GM18858 (cell line): ENCODE measurements around the gene CPSF2.
"Not testable (repeated sequence)": the region's sequence is repeated elsewhere in the genome, so short reads cannot be mapped to it uniquely, and the experiment has no call there.

Source experiments
- ATAC-seq: cut with Tn5 transposase; IDR thresholded peaks from one replicate; pipeline ENCODE4 v1.9.1; 2021; ENCODE audit not compliant: unreplicated experiment

Gene CPSF2

DNA sequence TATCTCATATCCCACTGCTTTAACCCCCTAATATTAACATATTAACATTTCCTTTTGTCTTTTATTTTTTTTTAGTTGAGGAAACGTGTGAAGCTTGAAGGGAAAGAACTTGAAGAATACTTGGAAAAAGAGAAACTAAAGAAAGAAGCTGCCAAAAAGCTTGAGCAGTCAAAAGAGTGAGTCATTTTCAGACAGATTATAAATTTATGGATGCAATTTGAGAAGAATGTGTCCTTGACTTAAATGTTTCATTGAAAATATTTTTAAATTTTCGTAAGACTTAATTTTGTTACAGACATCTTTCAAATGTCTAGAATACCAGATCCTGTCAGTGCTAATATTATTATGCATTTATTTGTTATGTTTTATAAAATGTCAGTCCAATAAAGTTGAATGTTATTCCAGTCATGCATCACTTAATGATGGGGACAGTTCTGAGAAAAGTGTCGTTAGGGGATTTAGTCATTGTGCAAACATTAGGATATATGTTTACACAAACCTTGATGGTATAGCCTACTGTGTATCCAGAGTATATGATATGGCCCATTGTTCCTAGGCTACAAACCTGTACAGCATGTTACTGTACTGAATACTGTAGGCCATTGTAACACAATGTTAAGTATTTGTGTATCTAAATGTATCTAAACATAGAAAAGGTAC, 32.6 kb downstream of the CPSF2 start:
- no peak for ATAC-seq

DNA sequence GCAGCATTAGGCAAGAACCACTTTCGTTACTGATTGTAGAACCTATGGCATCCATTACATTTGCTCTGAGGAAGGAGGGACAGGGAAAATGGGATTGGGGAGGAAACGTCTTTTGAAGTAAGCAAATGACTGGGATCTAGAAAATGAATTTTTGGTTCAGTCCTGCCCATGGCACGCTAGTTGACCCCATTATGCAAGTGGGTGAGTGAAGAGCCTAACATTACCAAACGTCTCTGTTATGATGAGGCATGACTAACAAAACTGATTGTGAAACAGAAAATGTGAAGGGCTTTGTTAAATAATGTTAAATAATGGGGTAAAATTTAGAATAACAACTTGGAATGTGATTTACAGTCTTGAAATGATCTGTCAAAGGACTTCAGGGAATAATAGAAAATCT, 38.9 kb downstream of the CPSF2 start:
- no peak for ATAC-seq

DNA sequence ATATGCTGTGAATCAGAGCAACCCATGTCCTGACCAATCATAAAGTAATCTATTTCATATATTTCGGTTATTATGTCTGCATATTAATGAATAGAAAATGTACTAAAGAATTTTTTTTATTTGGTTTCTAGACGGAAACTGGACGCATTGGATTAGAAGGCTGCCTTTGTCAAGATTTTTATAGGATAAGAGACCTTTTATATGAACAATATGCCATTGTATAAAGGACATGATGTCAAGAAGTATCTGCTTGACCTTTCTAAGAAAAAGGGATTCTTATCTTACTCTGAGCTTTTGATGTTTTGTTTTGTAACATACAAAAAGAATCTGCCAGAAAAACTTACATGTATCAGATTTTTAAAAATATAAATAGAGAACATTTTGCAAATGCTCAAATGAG, 39.8 kb downstream of the CPSF2 start:
- no peak for ATAC-seq

DNA sequence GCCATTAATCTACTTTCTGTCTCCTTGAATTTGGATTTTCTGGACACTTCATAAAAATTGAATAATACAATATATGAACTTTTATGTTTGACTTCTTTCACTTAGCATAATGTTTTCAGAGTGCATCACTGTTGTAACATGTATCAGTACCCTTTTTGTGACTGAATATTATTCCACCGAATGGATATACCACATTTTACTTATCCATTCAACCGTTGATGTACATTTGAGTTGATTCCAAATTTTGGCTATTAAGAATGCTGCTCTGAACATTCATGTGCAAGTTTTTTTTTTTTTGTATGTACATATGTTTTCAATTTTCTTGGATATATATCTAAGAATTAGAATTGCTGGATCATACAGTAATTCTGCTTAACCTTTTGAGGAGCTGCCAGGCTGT, 43.2 kb downstream of the CPSF2 start:
- ATAC-seq: no peak

DNA sequence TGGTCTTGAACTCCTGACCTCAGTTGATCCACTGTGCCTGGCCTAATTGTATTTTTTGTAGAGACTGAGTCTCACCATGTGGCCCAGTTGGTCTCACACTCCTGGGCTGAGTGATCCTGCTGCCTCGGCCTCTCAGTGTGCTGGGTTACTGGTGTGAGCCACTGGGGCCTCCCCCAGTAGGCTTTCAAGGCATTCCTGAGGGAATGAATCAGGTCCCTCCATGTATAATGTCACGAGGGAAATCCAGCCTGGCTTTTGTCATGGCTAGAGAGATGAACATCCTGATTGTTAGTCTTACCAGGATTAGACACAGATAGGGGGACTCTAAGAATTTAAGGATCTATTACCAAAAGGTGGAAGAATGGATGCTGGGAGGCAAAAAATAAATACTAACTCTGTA, 51.9 kb downstream of the CPSF2 start:
- no peak for ATAC-seq

DNA sequence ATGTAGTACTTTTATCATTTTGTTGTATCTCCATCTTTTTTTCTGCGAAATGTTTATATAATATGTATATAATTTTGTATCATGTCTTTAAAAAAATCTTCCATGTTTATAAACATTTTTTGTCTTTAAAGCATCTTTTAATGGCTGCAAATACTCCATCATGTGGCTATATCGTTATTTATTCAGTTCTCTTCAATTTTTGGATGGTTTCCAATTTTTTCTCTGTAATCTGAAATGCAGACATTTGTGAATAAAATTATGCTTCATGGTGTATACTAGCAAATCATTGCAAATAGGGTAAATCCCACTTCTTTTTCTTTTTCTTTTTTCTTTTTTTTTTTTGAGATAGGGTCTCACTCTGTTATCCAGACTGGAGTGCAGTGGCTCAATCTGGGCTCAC, 54.0 kb downstream of the CPSF2 start:
- no peak for ATAC-seq

DNA sequence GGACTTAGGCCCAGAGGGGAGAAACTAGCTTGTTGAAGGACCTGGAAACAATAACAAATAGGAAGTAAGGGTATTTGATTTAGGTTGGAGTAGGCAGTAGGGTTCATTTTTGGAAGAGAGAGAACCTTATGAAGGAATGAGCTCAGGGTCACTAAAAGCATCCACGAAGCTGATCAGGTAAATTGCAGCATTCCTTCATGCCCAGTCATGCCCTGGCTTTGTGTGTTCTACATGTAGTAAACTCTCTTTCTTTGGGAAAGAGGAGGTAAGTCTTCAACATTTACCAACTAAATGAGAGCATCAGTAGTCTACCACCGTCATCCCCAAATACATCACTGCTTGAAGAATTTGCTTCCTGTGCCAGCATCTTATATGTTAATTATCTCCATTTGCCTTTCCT, 54.7 kb downstream of the CPSF2 start:
- ATAC-seq: no peak

DNA sequence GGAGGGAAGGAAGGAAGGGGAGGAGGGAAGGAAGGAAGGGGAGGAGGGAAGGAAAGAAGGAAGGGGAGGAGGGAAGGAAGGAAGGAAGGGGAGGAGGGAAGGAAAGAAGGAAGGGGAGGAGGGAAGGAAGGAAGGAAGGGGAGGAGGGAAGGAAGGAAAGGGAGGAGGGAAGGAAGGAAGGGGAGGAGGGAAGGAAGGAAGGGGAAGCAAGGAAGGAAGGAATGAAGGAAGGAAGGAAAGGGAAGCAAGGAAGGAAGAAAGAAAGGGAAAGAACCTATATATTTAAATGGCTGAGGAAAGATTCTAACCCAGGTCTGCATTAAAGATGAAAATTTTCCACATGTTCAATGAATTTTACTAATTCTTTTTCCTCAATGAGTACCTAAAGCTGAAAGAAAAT, 57.4 kb downstream of the CPSF2 start:
- ATAC-seq: not testable (repeated sequence)

DNA sequence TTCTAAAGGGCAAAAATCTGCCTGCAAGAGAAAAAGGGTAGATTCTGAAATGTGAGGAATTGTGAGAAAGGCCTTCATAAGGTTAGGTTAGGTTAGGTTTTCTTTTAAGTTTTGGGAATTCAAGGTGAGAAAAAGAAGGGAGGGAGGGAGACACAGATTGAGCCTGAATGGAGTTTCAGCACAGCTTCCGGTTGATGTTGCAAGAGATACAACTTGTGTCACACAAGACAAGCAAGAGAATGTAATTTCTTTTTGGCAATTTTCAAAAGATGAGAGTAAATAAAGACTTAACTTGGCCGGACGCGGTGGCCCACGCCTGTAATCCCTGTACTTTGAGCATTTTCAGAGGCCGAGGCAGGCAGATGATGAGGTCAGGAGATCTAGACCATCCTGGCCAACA, 63.8 kb downstream of the CPSF2 start:
- no peak for ATAC-seq

DNA sequence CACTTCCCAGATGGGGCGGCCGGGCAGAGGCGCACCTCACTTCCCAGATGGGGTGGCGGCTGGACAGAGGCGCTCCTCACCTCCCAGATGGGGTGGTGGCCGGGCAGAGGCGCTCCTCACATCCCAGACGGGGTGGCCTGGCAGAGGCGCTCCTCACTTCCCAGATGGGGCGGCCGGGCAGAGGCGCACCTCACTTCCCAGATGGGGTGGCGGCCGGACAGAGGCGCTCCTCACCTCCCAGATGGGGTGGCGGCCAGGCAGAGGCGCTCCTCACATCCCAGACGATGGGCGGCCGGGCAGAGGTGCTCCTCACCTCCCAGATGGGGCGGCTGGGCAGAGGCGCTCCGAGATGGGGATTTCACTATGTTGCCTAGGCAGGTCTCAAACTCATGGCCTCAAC, 65.8 kb downstream of the CPSF2 start:
- not testable (repeated sequence) for ATAC-seq

DNA sequence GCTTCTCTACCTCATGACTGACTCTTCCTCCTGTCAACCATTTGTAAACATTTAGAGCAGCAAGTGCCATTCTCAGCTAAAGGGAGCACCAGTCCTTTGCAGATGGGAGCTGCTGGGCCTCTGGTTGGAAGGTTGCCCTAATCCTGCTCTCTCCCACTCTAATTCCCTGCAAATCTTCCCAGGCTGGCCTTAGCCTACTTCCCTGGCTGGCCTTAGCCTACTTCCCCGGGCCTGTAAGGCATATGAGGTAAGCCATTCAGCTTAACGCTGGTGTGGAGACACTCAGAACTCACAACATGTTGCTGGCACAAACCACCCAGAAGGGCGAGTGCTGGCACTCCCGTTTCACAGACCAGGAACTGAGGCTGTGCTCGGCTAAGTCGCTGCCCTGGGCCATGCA, 69.0 kb downstream of the CPSF2 start:
- no peak for ATAC-seq

DNA sequence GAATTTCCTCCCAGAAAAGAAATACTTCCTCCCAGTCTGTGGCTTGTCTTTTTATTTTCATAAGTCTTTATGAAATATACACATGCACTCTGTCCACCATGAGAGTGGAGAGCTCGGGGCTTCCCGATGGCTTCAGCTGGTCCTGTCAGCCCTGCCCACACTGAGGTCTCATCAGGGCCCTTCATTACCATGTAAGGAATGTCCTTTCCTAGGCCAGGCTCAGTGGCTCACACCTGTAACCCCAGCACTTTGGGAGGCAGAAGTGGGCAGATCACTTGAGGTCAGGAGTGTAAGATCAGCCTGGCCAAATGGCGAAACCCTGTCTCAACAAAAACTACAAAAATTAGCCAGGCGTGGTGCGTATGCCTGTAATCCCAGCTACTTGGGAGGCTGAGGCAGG, 77.0 kb downstream of the CPSF2 start:
- no peak for ATAC-seq

DNA sequence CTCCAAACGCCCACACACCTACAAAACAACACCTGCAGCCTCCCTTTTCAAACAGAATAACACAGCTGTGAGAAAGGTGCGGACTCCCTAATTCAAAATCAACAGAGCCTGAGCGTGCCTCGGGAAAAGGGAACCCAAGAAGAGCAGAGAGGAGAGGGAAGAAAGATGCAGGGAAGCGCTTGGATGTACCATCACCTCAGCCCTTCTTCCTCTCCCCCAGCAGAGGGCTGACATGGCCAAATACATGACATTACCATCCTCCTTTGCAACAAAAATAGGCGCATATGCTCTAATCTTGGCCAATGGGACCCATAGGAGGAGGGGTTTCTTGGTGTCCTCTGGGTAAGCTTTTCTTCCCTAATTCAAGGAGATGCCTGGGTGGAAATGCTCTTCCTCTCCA, 78.0 kb downstream of the CPSF2 start:
- no peak for ATAC-seq

DNA sequence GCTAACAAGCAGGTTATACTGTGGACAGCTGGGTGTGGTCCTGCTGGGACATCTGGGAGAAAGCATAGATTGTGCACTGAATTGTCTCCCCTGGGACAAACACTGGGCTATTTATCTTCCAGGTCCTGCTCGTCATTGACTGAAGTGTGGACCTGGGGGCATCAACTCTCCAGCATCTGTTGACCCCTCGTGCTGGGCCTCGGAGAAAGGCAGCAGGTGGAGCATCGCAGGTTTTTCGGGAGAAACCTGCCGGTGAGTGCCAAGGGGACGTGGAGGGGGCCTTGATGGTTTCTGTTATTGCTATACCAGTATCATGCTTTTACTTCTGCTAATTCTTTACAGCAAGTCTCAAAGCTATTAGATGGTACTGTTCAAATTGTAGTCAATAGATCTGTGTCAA, 81.3 kb downstream of the CPSF2 start:
- no peak for ATAC-seq

DNA sequence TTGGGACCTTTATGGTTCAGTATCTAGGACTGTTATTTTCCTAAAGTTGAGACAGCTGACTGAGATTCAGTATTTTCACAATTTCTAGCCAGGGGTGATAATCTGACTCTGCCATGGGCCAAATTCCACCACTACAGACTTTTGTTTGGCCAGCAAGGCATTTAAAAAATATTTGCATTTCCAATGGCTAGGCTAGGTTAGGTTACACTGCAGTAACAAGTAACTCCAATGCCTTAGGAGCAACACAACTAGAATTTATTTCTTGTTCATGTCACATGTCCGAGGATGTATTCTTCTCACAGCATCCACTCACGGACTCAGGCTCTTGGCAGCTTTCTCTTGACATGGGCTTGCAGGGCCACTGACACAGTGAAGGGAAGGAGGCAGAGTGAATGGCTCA, 83.0 kb downstream of the CPSF2 start:
- no peak for ATAC-seq

DNA sequence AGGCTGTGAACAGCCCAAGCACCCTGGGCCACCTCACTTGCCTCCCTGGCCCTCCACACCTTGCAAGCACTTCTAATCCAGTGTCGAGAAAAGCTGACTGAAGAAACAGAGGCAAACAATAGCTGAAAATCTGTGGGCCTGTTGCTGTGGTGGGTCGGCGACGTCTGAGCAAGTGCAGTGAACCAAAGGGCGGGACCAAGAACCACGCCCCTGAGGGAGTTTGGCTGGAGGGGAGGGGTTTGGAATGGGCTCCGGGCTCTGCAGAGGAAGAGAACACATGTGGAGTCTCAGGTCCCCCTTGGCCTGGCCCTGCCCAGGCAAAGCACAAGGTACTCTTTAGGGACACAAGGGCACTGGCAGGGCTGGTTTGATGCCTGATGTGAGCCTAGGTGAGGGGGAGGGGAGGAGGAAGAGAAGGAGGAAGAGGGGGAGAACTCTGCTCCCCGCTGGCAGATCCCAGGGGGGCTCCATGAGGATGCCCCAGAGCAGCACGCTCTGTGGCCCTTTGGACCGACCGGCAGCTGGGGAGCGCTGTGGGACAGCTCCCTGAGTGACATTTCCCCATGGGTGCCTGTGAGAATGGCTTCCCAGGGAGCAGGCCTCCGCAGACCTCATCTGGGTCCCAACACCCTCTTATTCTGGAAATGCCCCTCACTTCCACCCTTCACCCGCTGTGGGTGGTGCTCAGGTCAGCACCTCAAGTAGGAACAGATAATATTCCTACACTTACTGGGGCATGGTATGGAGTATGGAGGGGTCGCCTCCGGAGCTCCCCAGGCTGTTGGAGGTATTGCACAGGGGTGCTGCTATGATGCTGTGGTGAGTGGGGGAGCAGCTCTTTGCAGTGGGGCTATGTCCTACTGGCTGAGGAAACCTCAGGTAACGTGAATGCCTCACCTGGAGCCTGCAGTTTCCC, 85.5 kb downstream of the CPSF2 start:
- ATAC-seq: no peak

DNA sequence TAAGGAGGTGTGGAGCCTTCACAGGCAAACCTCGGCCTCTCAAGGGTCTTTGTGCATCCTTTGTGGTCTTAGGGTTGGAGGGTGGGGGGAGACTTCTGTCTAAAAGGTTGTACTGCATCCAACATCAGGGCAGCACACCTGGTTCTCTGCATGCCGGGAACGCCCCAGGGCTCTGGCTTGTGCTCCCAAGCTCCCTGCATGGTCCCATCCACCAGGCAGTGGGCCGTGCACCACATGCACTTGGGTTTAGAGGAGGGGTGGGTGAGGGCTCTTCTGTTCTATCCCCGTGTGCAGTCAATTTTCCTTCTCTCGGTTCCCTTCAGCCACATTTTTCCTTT, 86.1 kb downstream of the CPSF2 start:
- no peak for ATAC-seq

DNA sequence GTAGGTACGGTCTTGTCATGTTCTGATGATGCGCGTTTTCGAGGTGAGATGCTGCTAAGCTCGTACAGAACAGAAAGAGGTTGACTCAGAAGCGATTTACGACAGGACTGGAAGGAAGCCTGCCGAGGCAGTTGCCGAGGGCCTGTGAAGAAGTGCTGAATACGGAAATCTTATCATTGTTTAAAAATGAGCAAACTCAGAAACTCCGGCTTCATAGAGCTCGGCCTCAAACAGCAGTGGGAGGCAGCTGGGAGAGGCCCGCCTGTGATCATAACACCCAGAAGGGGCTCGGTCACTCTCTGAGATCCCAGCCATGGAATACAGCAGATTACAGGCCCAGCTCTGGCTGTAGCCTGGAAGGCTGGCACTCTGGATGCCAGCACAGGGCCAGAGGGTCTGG, 87.4 kb downstream of the CPSF2 start:
- ATAC-seq: no peak

DNA sequence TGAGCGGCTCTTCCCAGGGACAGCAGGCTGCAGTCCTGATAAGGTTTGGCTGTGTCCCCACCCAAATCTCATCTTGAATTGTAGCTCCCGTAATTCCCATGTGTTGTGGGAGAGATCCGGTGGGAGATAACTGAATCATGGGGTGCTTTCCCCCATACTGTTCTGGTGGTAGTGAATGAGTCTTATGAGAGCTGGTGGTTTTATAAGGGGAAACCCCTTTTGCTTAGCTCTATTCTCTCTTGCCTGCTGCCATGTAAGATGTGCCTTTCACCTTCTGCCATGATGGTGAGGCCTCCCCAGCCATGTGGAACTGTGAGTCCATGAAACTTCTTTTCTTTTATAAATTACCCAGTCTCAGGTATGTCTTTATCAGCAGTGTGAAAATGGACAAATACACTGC, 91.4 kb downstream of the CPSF2 start:
- not testable (repeated sequence) for ATAC-seq

DNA sequence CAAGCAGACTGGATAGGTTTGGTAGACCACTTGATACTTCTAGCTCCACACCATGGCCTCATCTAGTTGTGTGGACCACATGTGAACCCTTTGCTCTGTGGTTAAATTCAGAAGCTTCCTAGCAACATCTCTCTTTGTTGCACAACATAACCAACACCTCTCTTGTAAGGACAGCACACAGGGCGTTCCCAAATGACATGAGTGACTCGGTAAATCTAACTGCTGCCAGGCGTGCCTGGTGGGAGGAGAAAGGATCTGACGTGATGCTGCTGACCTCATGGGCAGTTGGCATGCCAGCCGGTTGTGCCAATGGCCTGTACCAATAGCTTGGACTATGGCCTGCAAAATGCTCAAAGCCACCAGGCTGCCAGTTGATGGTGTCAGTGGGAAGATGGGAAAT, 93.8 kb downstream of the CPSF2 start:
- no peak for ATAC-seq

DNA sequence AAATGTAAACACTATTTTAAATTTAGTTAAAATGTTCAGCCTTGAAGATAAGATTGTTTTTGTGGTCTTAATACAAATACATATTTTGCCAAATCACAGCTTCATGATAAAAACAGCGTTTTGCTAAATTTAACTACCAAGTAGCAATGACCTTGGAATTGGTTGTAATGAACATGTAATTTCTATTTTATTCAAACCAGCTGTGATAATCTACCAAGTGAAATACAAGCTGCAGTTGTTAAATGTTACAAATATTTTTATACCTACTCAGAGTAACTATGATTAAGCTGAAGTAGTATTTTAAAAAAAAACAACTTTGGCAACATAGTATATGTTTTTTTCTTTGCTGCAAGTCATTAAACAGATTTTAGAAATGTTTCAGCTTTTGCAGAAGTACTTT, 96.2 kb downstream of the CPSF2 start:
- ATAC-seq: no peak
